ENCODE data around the gene TSPAN9.

Gene TSPAN9

DNA sequence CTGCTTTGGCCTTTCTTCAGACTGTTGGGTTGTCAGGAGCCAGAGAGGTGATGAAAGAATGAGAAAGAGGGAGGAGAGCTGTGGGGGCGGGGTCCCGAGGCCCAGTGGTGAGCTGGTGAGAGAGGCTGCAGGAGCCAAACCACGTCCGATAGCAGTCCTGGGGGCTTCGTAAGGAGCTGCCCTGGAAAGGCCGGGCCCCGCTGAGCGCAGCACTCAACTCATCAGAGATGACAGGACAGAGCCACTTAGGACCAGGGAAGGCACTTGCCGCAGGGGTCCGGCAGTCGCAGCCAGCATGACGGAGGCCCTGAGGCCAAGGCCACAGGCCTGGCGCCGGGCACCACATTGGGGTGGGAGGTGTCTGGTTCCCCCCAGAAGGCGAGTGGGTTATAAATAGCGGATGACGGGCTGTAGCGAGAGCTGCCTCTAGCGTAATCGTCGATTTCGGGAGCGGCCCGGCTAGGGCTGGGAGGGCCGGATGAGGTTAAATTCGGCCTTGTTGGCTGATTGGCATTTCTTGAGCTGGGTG is 179.0 kb downstream of the TSPAN9 start:
- H3K27ac ChIP-seq (replicated peaks): no peak overlapping the region
- no peak for DNase-seq (ENCODE audit: low read depth in 1 of 2, low spot score in 1 of 2)
- no peak for TF ChIP-seq GABPA (IDR thresholded peaks at IDR 0.05; ENCODE audit: low read depth)
- peaks cover under 1% of the 10 kb centered on the region for H3K27me3 ChIP-seq (ENCODE audit: insufficient read depth, poor library complexity, severe bottlenecking)
- no peak overlapping the region for H3K4me3 ChIP-seq (replicated peaks; ENCODE audit: insufficient read depth, low read length)

DNA sequence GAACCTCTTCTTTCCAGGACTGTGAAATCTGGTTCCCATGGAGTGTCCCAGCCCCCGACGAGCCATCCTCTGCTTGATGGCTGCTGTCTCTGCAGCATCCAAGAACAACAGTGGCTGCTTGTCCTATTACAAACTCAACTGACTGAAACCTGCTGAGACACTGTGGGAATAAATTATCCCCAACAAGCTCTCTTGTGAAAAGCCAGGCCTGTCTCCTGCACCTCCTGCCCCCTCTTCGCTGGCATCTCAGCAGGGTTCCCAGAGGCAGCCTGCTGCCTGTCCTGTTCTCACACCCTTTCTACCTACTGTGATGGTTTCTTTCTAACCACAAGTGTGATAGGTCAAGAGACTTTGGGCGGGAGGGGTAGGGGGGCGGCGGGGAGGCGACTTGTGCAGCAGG is 180.2 kb downstream of the TSPAN9 start:
- Histone ChIP-seq H3K27ac (replicated peaks) (no peak overlapping the region), H3K4me3 (replicated peaks; ENCODE audit: insufficient read depth, low read length) (no peak overlapping the region), H3K27me3 (ENCODE audit: insufficient read depth, poor library complexity, severe bottlenecking) (peaks cover 3% of the 10 kb centered on the region)
- DNase-seq (ENCODE audit: low read depth in 1 of 2, low spot score in 1 of 2): no peak
- no peak for TF ChIP-seq POLR2AphosphoS5 (IDR thresholded peaks at IDR 0.05; ENCODE audit: low read depth)
- TF ChIP-seq, protein P1, sequence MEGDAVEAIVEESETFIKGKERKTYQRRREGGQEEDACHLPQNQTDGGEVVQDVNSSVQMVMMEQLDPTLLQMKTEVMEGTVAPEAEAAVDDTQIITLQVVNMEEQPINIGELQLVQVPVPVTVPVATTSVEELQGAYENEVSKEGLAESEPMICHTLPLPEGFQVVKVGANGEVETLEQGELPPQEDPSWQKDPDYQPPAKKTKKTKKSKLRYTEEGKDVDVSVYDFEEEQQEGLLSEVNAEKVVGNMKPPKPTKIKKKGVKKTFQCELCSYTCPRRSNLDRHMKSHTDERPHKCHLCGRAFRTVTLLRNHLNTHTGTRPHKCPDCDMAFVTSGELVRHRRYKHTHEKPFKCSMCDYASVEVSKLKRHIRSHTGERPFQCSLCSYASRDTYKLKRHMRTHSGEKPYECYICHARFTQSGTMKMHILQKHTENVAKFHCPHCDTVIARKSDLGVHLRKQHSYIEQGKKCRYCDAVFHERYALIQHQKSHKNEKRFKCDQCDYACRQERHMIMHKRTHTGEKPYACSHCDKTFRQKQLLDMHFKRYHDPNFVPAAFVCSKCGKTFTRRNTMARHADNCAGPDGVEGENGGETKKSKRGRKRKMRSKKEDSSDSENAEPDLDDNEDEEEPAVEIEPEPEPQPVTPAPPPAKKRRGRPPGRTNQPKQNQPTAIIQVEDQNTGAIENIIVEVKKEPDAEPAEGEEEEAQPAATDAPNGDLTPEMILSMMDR (IDR thresholded peaks at IDR 0.05; ENCODE audit: insufficient read depth, low read length): no peak
- no peak for TF ChIP-seq SPI1 (IDR thresholded peaks at IDR 0.05; ENCODE audit: borderline replicate concordance, low read depth)
- TF ChIP-seq, protein P2, sequence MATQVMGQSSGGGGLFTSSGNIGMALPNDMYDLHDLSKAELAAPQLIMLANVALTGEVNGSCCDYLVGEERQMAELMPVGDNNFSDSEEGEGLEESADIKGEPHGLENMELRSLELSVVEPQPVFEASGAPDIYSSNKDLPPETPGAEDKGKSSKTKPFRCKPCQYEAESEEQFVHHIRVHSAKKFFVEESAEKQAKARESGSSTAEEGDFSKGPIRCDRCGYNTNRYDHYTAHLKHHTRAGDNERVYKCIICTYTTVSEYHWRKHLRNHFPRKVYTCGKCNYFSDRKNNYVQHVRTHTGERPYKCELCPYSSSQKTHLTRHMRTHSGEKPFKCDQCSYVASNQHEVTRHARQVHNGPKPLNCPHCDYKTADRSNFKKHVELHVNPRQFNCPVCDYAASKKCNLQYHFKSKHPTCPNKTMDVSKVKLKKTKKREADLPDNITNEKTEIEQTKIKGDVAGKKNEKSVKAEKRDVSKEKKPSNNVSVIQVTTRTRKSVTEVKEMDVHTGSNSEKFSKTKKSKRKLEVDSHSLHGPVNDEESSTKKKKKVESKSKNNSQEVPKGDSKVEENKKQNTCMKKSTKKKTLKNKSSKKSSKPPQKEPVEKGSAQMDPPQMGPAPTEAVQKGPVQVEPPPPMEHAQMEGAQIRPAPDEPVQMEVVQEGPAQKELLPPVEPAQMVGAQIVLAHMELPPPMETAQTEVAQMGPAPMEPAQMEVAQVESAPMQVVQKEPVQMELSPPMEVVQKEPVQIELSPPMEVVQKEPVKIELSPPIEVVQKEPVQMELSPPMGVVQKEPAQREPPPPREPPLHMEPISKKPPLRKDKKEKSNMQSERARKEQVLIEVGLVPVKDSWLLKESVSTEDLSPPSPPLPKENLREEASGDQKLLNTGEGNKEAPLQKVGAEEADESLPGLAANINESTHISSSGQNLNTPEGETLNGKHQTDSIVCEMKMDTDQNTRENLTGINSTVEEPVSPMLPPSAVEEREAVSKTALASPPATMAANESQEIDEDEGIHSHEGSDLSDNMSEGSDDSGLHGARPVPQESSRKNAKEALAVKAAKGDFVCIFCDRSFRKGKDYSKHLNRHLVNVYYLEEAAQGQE (IDR thresholded peaks at IDR 0.05; ENCODE audit: insufficient replicate concordance, low read depth): no peak
- no peak for TF ChIP-seq GABPA (IDR thresholded peaks at IDR 0.05; ENCODE audit: low read depth)

DNA sequence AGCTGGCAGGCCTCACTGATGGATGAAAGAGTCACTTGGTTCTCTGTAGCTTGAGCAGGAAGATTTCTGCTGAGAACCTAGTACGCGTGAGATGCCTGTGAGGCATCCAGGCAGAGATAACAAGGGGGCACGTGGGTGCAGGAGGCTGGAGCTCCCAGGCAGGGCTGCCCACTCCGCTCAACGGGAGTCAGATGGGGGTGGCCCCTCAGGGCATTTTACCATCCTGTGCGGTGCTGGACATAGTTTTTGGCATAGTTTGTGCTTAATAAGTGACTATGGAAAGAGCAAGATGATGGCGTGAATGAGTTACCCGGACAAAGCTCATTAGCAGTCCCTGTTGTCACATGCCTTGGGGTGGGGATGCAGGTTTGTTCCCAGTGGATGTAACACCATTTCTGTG is 182.8 kb downstream of the TSPAN9 start:
- TF ChIP-seq, protein P2 (IDR thresholded peaks at IDR 0.05; ENCODE audit: insufficient replicate concordance, low read depth): no peak
- TF ChIP-seq SPI1 (IDR thresholded peaks at IDR 0.05; ENCODE audit: borderline replicate concordance, low read depth): no peak
- no peak for TF ChIP-seq GABPA (IDR thresholded peaks at IDR 0.05; ENCODE audit: low read depth)
- TF ChIP-seq, protein P1 (IDR thresholded peaks at IDR 0.05; ENCODE audit: insufficient read depth, low read length): no peak
- TF ChIP-seq POLR2AphosphoS5 (IDR thresholded peaks at IDR 0.05; ENCODE audit: low read depth): no peak
- no peak for DNase-seq (ENCODE audit: low read depth in 1 of 2, low spot score in 1 of 2)
- no peak overlapping the region for H3K4me3 ChIP-seq (replicated peaks; ENCODE audit: insufficient read depth, low read length)
- H3K27me3 ChIP-seq (ENCODE audit: insufficient read depth, poor library complexity, severe bottlenecking): peaks cover 3% of the 10 kb centered on the region
- H3K27ac ChIP-seq (replicated peaks): no peak overlapping the region

DNA sequence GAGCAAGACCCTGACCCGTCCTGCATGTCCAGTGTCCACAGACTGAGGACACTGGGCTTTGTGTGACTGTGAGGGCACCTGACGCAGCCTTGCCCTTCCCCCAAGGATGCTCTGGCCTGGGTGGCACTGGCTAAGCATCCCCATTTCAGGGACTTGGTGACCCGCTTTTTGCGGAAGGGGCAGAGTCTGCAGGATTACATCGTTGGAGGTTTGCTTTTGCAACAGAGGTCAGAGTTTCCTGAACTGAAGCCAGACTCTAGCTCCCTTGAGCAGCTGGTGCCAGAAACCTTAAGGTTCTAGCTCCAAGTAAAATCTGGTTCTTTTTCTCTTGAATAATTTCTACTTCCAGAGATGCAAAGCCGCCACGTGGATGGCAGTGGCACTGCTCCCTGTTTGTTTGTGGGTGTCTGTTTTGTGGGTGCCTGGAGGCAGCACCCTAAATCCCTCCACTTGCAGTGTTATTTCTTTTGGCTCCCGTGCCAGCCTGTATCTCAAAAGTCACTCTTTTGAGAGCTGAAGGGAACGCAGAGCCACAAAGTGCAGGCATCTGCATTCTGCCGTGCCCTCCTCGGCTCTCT is 184.7 kb downstream of the TSPAN9 start:
- TF ChIP-seq POLR2AphosphoS5 (IDR thresholded peaks at IDR 0.05; ENCODE audit: low read depth) (no peak), GABPA (IDR thresholded peaks at IDR 0.05; ENCODE audit: low read depth) (no peak)
- TF ChIP-seq, protein P1 (IDR thresholded peaks at IDR 0.05; ENCODE audit: insufficient read depth, low read length): no peak
- peak in 1 of 2 experiments; percentile 3 for DNase-seq (ENCODE audit: low read depth in 1 of 2, low spot score in 1 of 2)
- H3K4me3 ChIP-seq (replicated peaks; ENCODE audit: insufficient read depth, low read length): no peak overlapping the region
- peaks cover 10% of the 10 kb centered on the region for H3K27me3 ChIP-seq (ENCODE audit: insufficient read depth, poor library complexity, severe bottlenecking)
- H3K27ac ChIP-seq (replicated peaks): no peak overlapping the region
